ENCODE results near the gene CA14. TPM values are rescaled to one million over a fixed set of nuclear protein-coding genes. Genes with fewer than 3 reads are reported as not detected.
"Not testable (repeated sequence)": the region's sequence is repeated elsewhere in the genome, so short reads cannot be mapped to it uniquely, and the experiment has no call there.

Gene CA14
- total RNA-seq, 2 experiments from 2014 or later = not detected

DNA sequence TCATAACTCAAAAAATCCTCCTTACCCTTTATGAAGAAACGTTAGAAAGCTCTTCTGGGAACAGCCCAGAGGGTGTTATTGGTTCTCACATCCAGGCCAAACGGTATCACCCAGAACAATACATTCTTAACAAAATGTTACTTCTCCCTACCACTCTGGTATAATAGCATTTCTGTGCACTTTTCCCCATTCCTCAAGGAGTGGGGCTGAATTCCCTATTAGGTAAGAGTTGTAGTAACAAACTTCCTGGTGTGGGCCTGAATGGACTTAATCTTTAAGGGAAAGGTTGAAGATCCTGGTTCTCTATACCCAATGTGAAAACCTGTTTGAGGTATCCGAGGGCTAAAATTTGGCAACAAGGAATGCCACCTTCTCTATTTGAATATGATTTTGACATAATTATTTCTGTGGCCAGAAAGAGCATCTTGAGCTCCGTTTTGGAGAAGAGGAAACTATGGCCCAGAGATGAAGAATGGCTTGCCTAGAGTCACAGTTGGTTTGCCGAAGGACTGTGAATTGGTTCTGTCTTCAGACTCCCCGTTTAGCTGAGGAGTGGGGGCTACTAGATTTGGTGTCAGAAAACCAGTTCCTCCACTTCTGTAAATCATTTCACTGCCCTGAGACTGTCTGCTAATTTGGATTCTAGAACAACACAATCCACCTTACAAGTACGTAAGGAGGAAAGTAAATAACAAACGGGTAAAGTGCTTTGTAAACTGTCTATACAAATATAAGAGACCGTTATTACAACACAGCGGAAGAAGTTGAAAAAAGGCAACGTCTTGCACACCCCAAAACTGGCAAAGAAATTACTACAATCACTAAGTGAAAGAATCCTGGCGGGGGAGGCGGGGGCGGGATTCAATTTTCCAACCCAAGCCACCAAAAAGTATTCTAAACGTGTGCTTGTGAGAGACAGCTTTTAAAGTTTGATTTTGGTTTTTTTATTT is 23.9 kb upstream of the CA14 start:
- Mint-ChIP-seq H3K4me3 (no peak overlapping the region), H3K27ac (no peak overlapping the region), H3K9me3 (no peaks in the 10 kb centered on the region), H3K36me3 (peaks cover 28% of the 10 kb centered on the region), H3K27me3 (peaks cover 9% of the 10 kb centered on the region), H3K4me1 (peaks cover 15% of the 10 kb centered on the region)
- DNase-seq = peak; percentile 16

DNA sequence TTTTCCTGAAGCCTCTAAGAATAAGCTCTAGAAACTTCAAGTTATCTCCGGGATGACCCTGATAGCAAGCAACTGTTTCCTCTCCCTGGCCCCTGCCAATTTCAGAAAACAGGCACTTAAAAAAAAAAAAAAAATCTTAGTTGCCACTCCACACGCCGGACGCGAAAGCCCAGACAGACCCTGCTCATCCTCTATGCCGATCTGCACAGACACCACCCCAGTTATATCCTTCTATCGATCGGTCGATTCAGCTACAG is 23.3 kb upstream of the CA14 start:
- peaks cover 15% of the 10 kb centered on the region for H3K4me1 Mint-ChIP-seq
- DNase-seq = no peak
- peaks cover 25% of the 10 kb centered on the region for H3K36me3 Mint-ChIP-seq
- no peak overlapping the region for H3K4me3 Mint-ChIP-seq
- no peaks in the 10 kb centered on the region for H3K9me3 Mint-ChIP-seq
- H3K27ac Mint-ChIP-seq = no peak overlapping the region
- H3K27me3 Mint-ChIP-seq = peaks cover 9% of the 10 kb centered on the region

DNA sequence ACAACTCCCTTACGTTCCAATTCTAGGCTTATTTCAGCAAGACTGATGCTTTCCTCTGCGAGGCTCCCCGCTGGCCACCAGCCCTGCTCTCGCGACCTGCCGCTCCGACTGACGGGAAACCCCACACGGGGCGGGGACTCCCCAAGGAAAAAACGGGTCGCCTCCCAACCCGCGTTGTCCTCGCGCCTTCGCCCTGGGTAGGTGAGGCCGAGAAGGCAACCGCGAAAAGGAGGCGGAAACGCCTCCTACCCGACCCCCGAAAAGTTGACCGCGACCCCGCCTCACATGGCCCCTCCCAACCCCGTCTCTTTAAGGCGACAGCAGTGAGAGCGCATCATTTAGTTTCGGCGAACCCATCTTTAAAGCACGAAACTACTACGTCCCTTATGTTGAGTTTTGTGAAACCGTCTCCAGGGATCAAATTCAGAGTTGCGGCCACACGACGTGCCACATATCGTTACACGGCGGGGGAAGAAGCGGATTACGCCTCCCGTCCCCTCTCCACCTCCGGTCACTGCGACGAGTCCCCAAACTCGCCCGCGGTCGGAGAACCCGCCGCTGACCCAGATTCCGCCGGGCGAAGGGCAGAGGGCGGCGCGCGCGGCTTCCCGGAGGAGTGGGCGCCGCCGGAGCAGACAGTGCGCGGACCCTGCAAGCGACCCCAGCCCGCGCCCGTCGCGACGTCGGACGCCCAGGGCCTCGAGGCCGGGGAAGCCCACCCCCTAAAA is 22.8 kb upstream of the CA14 start:
- Mint-ChIP-seq H3K27ac (no peak overlapping the region), H3K36me3 (peaks cover 25% of the 10 kb centered on the region), H3K4me1 (peaks cover 16% of the 10 kb centered on the region), H3K4me3 (no peak overlapping the region), H3K27me3 (peaks cover 9% of the 10 kb centered on the region), H3K9me3 (no peaks in the 10 kb centered on the region)
- DNase-seq = peak; percentile 96

DNA sequence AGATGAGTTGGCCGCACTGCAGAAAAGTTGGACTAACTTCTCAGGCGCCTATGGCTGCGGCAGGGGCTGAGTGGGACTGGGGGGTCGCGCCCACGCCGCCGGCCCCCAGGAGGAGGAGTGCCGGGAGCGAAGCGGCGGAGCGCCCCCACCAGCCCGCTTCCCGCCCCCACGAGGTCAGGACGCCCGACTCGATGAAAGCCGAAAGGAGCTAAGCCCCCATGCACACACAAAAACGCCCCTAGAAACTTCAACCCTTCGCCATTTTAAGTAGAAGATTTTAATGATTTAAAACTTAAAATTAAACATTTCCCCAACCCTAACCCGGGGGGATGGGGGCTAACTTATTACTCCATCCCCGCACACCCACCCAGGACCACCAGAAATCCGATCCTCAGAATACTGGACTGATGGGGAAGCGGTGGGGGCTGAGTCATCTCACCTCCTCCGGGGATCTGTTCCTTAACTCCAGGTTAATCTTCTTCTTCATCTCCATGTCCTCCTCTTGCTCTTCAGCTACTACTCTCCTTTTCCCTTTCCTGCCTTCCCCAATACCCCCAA is 22.2 kb upstream of the CA14 start:
- no peak overlapping the region for H3K27ac Mint-ChIP-seq
- peaks cover 23% of the 10 kb centered on the region for H3K36me3 Mint-ChIP-seq
- peak; percentile 52 for DNase-seq
- H3K4me1 Mint-ChIP-seq = peaks cover 16% of the 10 kb centered on the region
- H3K4me3 Mint-ChIP-seq = no peak overlapping the region
- H3K27me3 Mint-ChIP-seq = peaks cover 9% of the 10 kb centered on the region
- H3K9me3 Mint-ChIP-seq = no peaks in the 10 kb centered on the region

DNA sequence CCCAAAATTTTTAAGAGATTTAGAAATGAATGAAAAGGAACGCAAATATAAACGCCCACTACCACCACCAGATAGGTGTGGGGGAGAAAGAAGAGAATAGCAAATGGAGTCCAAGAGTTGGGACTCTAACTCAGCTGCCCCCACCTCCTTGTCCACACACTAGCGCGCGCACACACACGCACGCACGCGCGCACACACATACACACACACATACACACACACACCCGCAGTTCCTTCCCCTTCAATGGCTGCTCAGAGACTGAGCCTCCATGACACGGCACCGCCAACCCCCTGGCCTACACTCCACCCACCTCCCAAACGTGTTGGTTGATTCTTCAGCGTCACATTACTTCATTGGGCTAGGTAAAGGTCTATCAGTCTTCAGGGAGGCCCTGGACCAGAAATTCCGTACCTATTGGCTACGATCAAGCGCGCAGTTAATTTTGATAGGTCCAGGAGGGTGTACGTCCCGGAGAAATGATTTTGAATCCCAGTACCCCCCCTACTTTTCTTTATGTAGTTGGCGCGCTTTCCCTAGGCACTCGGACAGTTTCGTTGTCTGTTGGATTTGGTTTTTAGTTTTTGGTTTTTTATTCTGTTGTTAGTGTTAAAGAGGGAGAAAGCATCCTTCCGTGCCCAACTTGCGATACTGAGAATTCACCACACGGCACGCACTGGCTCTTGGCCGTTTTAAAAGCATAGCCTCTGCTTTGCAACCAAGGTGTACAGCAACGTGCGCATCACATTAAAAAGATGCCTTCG is 21.5 kb upstream of the CA14 start, which contains the start of gene ANP32E:
Gene ANP32E (minus strand): TSS at position 261 of the 762 bp plus-strand sequence. CDS start 326 bp downstream, outside the sequence.
- no peak within 1 kb of the TSS for H3K27ac Mint-ChIP-seq
- H3K9me3 Mint-ChIP-seq = no peaks in the 10 kb centered on the region
- DNase-seq = peak; percentile 91
- H3K36me3 Mint-ChIP-seq = peaks cover 17% of the 10 kb centered on the region
- H3K4me3 Mint-ChIP-seq = no peak within 1 kb of the TSS
- peaks cover 16% of the 10 kb centered on the region for H3K4me1 Mint-ChIP-seq
- H3K27me3 Mint-ChIP-seq = peaks cover 9% of the 10 kb centered on the region

DNA sequence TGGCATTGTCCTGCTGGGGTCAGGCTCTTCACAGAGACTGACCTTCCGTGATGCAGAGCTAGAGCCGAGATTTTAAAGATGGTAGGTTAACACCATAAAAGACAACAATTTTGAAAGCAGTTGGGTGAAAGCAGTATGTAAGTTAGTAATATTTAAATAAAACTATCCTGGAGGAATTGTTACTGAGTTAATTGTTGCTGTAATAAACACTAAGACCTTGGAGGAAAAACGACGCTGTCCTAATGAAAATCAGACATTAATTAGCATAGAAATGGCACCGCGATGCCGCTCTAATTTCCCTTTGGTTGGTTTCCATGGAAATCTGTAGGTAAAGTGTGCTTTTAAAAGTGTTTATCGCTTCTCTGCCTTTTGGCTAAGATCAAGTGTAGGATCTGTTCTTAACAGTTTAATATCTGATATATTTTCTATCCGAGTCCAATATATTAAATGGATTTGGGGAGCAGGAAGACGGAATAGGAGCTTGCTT is 20.9 kb upstream of the CA14 start:
- no peaks in the 10 kb centered on the region for H3K9me3 Mint-ChIP-seq
- peaks cover 16% of the 10 kb centered on the region for H3K4me1 Mint-ChIP-seq
- peaks cover 15% of the 10 kb centered on the region for H3K36me3 Mint-ChIP-seq
- H3K27me3 Mint-ChIP-seq = peaks cover 9% of the 10 kb centered on the region
- no peak overlapping the region for H3K4me3 Mint-ChIP-seq
- no peak for DNase-seq
- H3K27ac Mint-ChIP-seq = no peak overlapping the region

DNA sequence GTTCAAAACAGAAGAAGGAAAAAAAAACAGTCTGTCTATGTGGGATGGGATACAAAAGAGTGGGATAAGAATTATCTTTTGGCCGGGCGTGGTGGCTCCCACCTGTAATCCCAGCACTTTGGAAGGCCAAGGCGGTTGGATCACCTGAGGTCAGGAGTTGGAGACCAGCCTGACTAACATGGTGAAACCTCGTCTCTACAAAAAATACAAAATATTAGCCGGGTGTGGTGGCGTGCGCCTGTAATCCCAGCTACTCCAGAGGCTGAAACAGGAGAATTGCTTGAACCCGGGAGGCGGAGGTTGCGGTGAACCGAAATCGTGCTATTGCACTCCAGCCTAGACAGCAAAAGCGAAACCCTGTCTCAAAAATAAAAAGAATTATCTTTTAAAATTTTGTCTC is 20.4 kb upstream of the CA14 start:
- H3K36me3 Mint-ChIP-seq = peaks cover 15% of the 10 kb centered on the region
- not testable (repeated sequence) for H3K27ac Mint-ChIP-seq, DNase-seq, H3K9me3 Mint-ChIP-seq, H3K4me3 Mint-ChIP-seq, H3K27me3 Mint-ChIP-seq
- H3K4me1 Mint-ChIP-seq = peaks cover 16% of the 10 kb centered on the region

DNA sequence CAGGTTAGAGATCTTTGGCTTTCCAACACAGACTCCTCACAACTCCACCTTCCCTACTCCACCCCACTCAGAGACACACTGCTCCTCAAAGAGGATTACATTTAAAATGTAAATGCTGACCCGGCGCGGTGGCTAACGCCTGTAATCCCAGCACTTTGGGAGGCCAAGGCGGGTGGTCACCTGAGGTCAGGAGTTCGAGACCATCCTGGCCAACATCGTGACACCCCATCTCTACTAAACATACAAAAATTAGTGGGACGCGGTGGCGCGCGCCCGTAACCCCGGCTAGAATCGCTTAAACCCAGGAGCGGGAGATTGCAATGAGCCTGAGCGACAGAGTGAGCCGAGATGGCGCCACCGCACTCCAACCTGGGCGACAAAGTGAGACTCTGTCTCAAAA is 19.8 kb upstream of the CA14 start:
- no peak overlapping the region for H3K27ac Mint-ChIP-seq
- H3K4me3 Mint-ChIP-seq = no peak overlapping the region
- DNase-seq = no peak
- H3K4me1 Mint-ChIP-seq = peaks cover 16% of the 10 kb centered on the region
- H3K27me3 Mint-ChIP-seq = peaks cover 9% of the 10 kb centered on the region
- no peaks in the 10 kb centered on the region for H3K9me3 Mint-ChIP-seq
- H3K36me3 Mint-ChIP-seq = peaks cover 15% of the 10 kb centered on the region

DNA sequence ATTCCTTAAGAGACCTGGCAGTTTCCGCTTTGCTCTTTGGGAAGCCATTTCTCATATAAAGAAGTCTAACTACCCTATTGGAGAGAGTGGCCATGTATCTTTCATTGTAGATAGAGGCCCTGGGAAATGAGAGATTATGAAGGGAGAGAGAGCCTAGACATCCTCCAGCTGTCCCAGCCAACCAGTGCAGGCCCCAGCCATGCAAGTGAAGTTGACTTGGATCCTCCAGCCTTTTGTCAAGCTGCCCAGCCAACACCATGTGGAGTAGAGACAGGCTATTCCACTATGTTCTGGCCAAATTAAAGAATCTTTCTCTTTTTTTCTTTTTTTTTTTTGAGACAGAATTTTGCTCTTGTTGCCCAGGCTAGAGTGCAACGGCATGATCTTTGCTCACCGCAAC is 14.6 kb upstream of the CA14 start:
- H3K27ac Mint-ChIP-seq = no peak overlapping the region
- H3K36me3 Mint-ChIP-seq = no peaks in the 10 kb centered on the region
- peaks cover 1% of the 10 kb centered on the region for H3K4me1 Mint-ChIP-seq
- H3K4me3 Mint-ChIP-seq = no peak overlapping the region
- no peaks in the 10 kb centered on the region for H3K27me3 Mint-ChIP-seq
- H3K9me3 Mint-ChIP-seq = no peaks in the 10 kb centered on the region
- DNase-seq = no peak

DNA sequence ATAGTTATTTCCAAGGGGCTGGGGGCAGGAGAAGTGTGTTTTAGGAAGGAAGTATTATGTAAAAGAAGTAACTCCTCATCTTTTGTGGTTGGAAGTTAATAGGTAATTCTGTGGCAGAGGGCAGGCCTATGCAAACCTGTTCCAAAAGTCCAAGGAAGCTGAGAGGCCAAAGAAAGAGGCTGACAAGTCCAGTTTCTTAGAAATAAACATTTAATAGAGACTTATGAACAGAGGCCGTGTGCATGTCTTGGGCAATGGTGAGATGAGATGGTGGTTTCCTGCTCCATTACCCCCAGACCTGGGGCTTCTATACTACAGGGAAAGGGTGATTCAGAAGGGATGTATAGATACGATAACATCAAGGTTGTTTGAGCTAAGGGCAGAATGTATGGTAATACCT is 7.6 kb upstream of the CA14 start:
- no peak for DNase-seq
- H3K27ac Mint-ChIP-seq = no peak overlapping the region
- H3K4me1 Mint-ChIP-seq = no peaks in the 10 kb centered on the region
- no peak overlapping the region for H3K4me3 Mint-ChIP-seq
- H3K27me3 Mint-ChIP-seq = peaks cover 7% of the 10 kb centered on the region
- H3K9me3 Mint-ChIP-seq = no peaks in the 10 kb centered on the region
- no peaks in the 10 kb centered on the region for H3K36me3 Mint-ChIP-seq

DNA sequence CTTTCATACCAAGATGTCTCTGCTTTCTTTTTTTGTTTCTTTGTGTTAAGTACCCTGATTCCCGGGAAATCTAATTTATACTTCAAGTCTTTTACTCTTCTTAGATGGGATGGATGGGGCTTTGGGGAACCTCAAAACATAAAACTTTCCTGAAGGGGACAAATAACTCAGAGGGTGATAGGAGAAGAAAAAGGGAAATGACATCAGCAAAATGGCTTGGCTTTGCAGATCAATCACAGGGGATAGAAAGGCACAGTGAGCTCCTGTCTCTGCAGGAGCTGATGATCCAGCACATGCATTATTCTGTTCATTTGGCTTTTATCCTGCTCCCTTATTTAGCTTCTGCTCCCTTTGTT is 1.4 kb upstream of the CA14 start:
- Mint-ChIP-seq H3K4me3 (peak overlapping the region; percentile 50), H3K4me1 (peaks cover 12% of the 10 kb centered on the region), H3K9me3 (no peaks in the 10 kb centered on the region), H3K27ac (no peak overlapping the region), H3K36me3 (no peaks in the 10 kb centered on the region), H3K27me3 (peaks cover 41% of the 10 kb centered on the region)
- no peak for DNase-seq

DNA sequence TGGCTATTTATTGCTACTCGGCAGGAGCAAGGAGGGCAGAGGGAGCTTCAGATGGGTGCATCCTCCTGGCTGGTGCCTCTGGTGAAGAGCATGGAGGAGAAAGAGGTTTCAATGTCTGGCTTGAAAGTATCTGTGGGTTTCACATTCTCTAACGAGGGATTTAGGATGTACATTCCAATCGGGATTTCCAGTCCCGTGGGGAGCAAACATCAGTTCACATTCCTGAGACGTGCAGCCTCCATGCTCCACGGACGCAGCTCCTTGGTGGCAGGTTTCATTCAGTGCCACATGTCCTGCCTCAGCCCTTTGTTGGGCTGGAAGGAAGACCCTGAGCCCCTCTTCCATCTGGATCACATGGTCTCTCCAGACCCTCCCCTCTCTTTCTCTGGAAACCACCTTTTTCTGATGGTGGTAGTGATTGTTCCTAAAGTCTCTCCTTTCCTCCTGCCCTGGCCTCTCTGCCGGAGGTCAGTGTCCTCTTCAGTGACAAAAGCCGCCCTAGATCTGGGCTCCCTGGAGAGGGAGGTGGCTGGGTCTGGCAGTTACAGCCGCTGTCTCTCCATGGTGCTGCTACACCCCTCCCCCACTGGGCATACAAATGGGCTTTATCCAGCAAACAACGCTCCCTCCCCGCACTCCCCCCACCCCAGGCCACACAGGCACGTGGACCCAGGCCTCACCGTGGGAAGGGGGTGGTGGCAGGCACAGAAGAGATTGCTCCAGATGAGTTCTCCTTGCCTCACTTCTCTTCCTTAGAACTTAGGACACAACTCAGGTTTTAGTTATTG is 826 bp upstream of the CA14 start:
- Mint-ChIP-seq H3K27ac (no peak overlapping the region), H3K27me3 (peaks cover 41% of the 10 kb centered on the region), H3K4me1 (peaks cover 12% of the 10 kb centered on the region), H3K9me3 (no peaks in the 10 kb centered on the region), H3K36me3 (no peaks in the 10 kb centered on the region), H3K4me3 (no peak overlapping the region)
- DNase-seq = no peak

DNA sequence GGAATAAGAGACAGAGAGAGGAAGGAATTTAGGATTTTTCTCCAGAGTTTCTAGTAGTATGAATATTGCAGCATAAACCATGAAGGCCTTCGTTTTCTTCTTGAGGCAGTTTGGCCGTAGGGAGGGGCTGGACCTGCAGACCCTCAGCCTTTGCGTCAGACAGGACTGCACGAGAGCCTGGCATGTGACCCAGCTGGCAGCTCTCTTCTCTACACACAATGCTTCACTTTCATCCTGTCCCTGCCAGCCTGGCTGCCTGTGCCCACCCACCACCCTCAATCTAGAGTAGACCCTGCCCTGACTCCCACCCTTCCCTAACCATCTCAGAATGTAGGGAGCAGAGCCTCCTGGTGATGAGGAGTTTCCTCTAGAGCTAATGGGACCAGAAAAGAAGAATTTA is 1.6 kb downstream of the CA14 start:
- Mint-ChIP-seq H3K27me3 (peaks cover 34% of the 10 kb centered on the region), H3K27ac (no peak overlapping the region), H3K36me3 (no peaks in the 10 kb centered on the region), H3K4me1 (peaks cover 12% of the 10 kb centered on the region), H3K9me3 (no peaks in the 10 kb centered on the region), H3K4me3 (no peak overlapping the region)
- no peak for DNase-seq
